B cell (primary cell): ENCODE data around the gene IGFL2. TPM values are rescaled to one million over a fixed set of nuclear protein-coding genes. Genes with fewer than 3 reads are reported as not detected.
"Not testable (repeated sequence)": the region's sequence is repeated elsewhere in the genome, so short reads cannot be mapped to it uniquely, and the experiment has no call there.

Experiments
- ATAC-seq: fragments of 200-7000 bp; cut with Tn5 transposase; one replicate; pipeline ENCODE4 v1.10.0; 2021; ENCODE audit warnings: low read depth, mild to moderate bottlenecking, moderate number of reproducible peaks, moderate library complexity
- CTCF ChIA-PET: fragments of 350-600 bp; sonication (Branson Sonifier 250); formaldehyde crosslinking; loops from one replicate; lab custom pipeline; 2021; ENCODE audit warnings: antibody characterized with exemption, inconsistent platforms; lab: Charles Lee
- POLR2A ChIA-PET: fragments of 350-600 bp; sonication (Branson Sonifier 250); formaldehyde crosslinking; loops from one replicate; lab custom pipeline; 2021; ENCODE audit warnings: antibody characterized with exemption; lab: Charles Lee
- DNase-seq: peaks from one replicate; pipeline ENCODE4 v3.0.0; 2013
- H2AFZ ChIP-seq: 2 replicates; pipeline ENCODE4 v1.6.1; 2012; ENCODE audit warnings: mild to moderate bottlenecking, low read depth, low read length; ENCODE audit not compliant: insufficient read depth, poor library complexity, severe bottlenecking
- H3K27ac ChIP-seq, 2 donors: 1 replicate in 1 of 2; 2 replicates in 1 of 2; pipeline ENCODE4 v1.5.1; 2012 to 2013; ENCODE audit warnings: low read length in 2 of 2, mild to moderate bottlenecking in 2 of 2, moderate library complexity in 1 of 2
- H3K27me3 ChIP-seq, 4 experiments: fragments of 200-600 bp in 1 of 4; sonication (generic) in 1 of 4; replicated peaks in 1 of 4; 1 replicate in 2 of 4; 2 replicates in 2 of 4; pipeline versions ENCODE4 v1.6.1 to v1.7.0; 2013 to 2016; ENCODE audit warnings: low read length in 3 of 4, mild to moderate bottlenecking in 2 of 4, mixed read lengths in 1 of 4, moderate library complexity in 1 of 4; ENCODE audit not compliant: insufficient read depth in 4 of 4, control insufficient read depth in 3 of 4; ENCODE audit errors: control extremely low read depth in 1 of 4
- H3K36me3 ChIP-seq, 2 experiments: replicated peaks in 1 of 2; 1 replicate in 1 of 2; 2 replicates in 1 of 2; pipeline versions ENCODE4 v1.6.1 to v1.7.1; 2013; ENCODE audit warnings: low read length in 1 of 2; ENCODE audit not compliant: insufficient read depth in 2 of 2, control insufficient read depth in 1 of 2; ENCODE audit errors: control extremely low read depth in 1 of 2, extremely low read depth in 1 of 2
- H3K4me1 ChIP-seq, 2 donors: fragments of 200-600 bp in 1 of 2; sonication (generic) in 1 of 2; 1 replicate in 1 of 2; 2 replicates in 1 of 2; pipeline versions ENCODE4 v1.5.1 to v1.6.1; 2013 to 2017; ENCODE audit warnings: low read length in 2 of 2; ENCODE audit not compliant: control insufficient read depth in 2 of 2, insufficient read depth in 2 of 2
- H3K4me2 ChIP-seq: replicated peaks from 2 replicates; pipeline ENCODE3; 2012; ENCODE audit warnings: mild to moderate bottlenecking, low read depth, low read length; ENCODE audit not compliant: poor library complexity, severe bottlenecking
- H3K4me3 ChIP-seq, 5 experiments: fragments of 200-600 bp in 1 of 5; sonication (generic) in 1 of 5; 1 replicate in 3 of 5; 2 replicates in 2 of 5; pipeline versions ENCODE4 v1.5.1 to v1.7.0; 2011 to 2016; ENCODE audit warnings: low read length in 4 of 5, mild to moderate bottlenecking in 4 of 5, low read depth in 2 of 5, control low read depth in 1 of 5, moderate library complexity in 1 of 5; ENCODE audit not compliant: insufficient read depth in 1 of 5; ENCODE audit errors: control extremely low read depth in 1 of 5, extremely low read depth in 1 of 5
- H3K79me2 ChIP-seq: fragments of 200-600 bp; sonication (generic); one replicate; pipeline ENCODE4 v1.6.0; 2016; ENCODE audit warnings: low read length; ENCODE audit not compliant: control insufficient read depth, insufficient read depth
- H3K9ac ChIP-seq: fragments of 200-600 bp; sonication (generic); 2 replicates; pipeline ENCODE4 v1.6.1; 2017; ENCODE audit warnings: mild to moderate bottlenecking, low read length, moderate library complexity
- H3K9me3 ChIP-seq, 3 donors: one replicate each; pipeline versions ENCODE4 v1.6.1 to v1.7.1; 2013; ENCODE audit warnings: low read length in 2 of 3; ENCODE audit not compliant: control insufficient read depth in 2 of 3, insufficient read depth in 1 of 3; ENCODE audit errors: control extremely low read depth in 1 of 3
- H4K20me1 ChIP-seq: 2 replicates; pipeline ENCODE4 v1.6.0; 2012; ENCODE audit warnings: mild to moderate bottlenecking, low read length; ENCODE audit not compliant: insufficient read depth, control insufficient read depth, poor library complexity, severe bottlenecking
- H3K27ac Mint-ChIP-seq: one replicate; pipeline ENCODE4 v1.8.0; 2021; ENCODE audit warnings: mixed read lengths
- H3K27me3 Mint-ChIP-seq: one replicate; pipeline ENCODE4 v1.8.0; 2021; ENCODE audit warnings: mixed read lengths
- H3K4me1 Mint-ChIP-seq: one replicate; pipeline ENCODE4 v1.8.0; 2021; ENCODE audit warnings: mixed read lengths
- H3K4me3 Mint-ChIP-seq: one replicate; pipeline ENCODE4 v1.8.0; 2021; ENCODE audit warnings: mixed read lengths
- H3K9me3 Mint-ChIP-seq: one replicate; pipeline ENCODE4 v1.8.0; 2022; ENCODE audit warnings: mixed read lengths; ENCODE audit not compliant: insufficient read depth
- EZH2 ChIP-seq: IDR thresholded peaks from 2 replicates; pipeline ENCODE4 v1.6.1; 2012; ENCODE audit warnings: borderline replicate concordance, low read depth, mild to moderate bottlenecking, moderate library complexity, low read length; ENCODE audit not compliant: insufficient read depth, poor library complexity, severe bottlenecking
- WGBS: methylation state at CpG from one replicate; pipeline ENCODE4 v1.1.5; 2013; ENCODE audit warnings: missing lambda C conversion rate; ENCODE audit not compliant: insufficient coverage; 5-methylcytosine and 5-hydroxymethylcytosine counted together
- intact Hi-C: fragments of 100-400 bp; cut with micrococcal nuclease; formaldehyde crosslinking; loops from one replicate; pipeline ENCODE4 v1.10.0; 2022
- polyA plus RNA-seq: library from polyadenylated mRNA; depleted of rRNA; stranded (reverse); fragments of >200 nt; gene quantifications from 2 replicates; pipeline ENCODE4 v1.2.3, GENCODE V29; 2012
- total RNA-seq, 2 donors: library from RNA; stranded (reverse); fragments of 120-200 nt in 1 of 2; gene quantifications; 1 replicate in 1 of 2; 2 replicates in 1 of 2; pipeline versions ENCODE4 v1.2.3 to v1.2.4, GENCODE V29; 2013 to 2022
- TF ChIP-seq, protein P1 (sequence below): fragments of 200-600 bp; IDR thresholded peaks from one replicate; pipeline ENCODE4 v1.8.0; 2022; ENCODE audit warnings: antibody characterized with exemption, mild to moderate bottlenecking

IGFL2 gene
- total and polyA plus RNA-seq, 2 donors (not counting 1 experiment from before 2014, with no cell fraction given): not detected

DNA sequence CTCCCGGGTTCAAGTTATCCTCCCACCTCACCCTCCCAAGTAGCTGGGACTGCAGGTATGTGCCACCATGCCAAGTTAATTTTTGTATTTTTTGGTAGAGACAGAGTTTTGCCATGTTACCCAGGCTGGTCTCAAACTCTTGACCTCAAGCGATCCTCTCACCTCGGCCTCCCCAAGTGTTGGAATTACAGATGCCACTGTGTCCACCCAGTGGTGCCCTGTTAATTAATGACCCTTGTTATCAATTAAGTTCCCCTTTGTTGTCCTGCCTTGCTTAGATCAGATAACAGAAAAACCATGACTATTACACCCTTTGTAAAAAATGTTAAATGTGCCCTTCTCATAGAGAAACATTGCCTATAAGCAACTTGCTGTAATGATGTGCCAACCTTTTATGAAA is 47.1 kb downstream of the IGFL2 start:
- intact Hi-C loops: no loop called here
- POLR2A ChIA-PET: no interaction called here

DNA sequence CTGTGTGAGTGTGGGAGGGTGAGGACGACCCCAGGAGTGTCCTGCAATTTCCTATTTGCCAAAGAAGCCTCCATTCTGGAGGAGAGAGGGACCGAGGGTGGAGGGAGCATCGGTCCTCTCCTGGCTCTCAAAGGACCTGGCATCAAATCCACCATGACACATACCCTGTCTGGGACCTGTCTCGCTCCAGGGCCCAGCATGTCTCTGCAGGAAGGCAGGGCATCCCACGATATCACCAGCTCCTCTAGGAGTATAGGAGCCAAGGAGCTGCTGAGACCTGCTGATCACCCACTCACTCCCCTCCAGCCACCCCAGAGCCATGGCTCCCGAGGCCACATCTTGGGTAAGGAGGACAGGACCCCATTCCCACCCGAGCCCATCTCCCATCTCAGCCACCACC is 47.9 kb downstream of the IGFL2 start:
- H3K4me1 ChIP-seq, POLR2A ChIA-PET, H3K4me1 Mint-ChIP-seq, H3K9me3 ChIP-seq, H3K4me3 ChIP-seq, H3K27ac Mint-ChIP-seq, ATAC-seq, intact Hi-C loops, H3K9ac ChIP-seq, H2AFZ ChIP-seq, H3K79me2 ChIP-seq, H3K4me3 Mint-ChIP-seq, H3K27ac ChIP-seq, CTCF ChIA-PET, H3K4me2 ChIP-seq, H4K20me1 ChIP-seq, DNase-seq, H3K36me3 ChIP-seq, H3K9me3 Mint-ChIP-seq: not testable (repeated sequence)
- 78% methylated on average over 5 of the region's 7 CpGs for WGBS
- peaks cover 0 to 10% (median 0%) of the 10 kb centered on the region in 4 experiments for H3K27me3 ChIP-seq
- H3K27me3 Mint-ChIP-seq: peaks cover 54% of the 10 kb centered on the region

More for the DNA sequence above, 47.1 kb downstream of the IGFL2 start:
- ATAC-seq (no peak), DNase-seq (no peak)
- 100% methylated on average over 2 of the region's 3 CpGs for WGBS
- peaks cover 0 to 17% (median 2%) of the 10 kb centered on the region in 4 experiments for H3K27me3 ChIP-seq
- no peak overlapping the region for H3K4me3 Mint-ChIP-seq
- H3K4me1 ChIP-seq: no peaks in the 10 kb centered on the region
- CTCF ChIA-PET: interaction anchor here (0.6 kb wide), 1 partner anchor 839 kb away, joined by 3 read pairs; no protein-coding TSS in a partner anchor
- H3K9ac ChIP-seq: no peak overlapping the region
- H3K36me3 ChIP-seq: no peaks in the 10 kb centered on the region
- no peak overlapping the region for H2AFZ ChIP-seq
- TF ChIP-seq, protein P1, sequence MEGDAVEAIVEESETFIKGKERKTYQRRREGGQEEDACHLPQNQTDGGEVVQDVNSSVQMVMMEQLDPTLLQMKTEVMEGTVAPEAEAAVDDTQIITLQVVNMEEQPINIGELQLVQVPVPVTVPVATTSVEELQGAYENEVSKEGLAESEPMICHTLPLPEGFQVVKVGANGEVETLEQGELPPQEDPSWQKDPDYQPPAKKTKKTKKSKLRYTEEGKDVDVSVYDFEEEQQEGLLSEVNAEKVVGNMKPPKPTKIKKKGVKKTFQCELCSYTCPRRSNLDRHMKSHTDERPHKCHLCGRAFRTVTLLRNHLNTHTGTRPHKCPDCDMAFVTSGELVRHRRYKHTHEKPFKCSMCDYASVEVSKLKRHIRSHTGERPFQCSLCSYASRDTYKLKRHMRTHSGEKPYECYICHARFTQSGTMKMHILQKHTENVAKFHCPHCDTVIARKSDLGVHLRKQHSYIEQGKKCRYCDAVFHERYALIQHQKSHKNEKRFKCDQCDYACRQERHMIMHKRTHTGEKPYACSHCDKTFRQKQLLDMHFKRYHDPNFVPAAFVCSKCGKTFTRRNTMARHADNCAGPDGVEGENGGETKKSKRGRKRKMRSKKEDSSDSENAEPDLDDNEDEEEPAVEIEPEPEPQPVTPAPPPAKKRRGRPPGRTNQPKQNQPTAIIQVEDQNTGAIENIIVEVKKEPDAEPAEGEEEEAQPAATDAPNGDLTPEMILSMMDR: no peak
- TF ChIP-seq EZH2: no peak
- no peaks in the 10 kb centered on the region for H3K4me1 Mint-ChIP-seq
- no peaks in the 10 kb centered on the region for H3K79me2 ChIP-seq
- no peak overlapping the region for H3K27ac ChIP-seq
- H4K20me1 ChIP-seq: no peaks in the 10 kb centered on the region
- no peak overlapping the region for H3K4me3 ChIP-seq
- no peak overlapping the region for H3K27ac Mint-ChIP-seq
- H3K9me3 ChIP-seq: no peaks in the 10 kb centered on the region
- H3K4me2 ChIP-seq: no peak overlapping the region
- no peaks in the 10 kb centered on the region for H3K9me3 Mint-ChIP-seq
- H3K27me3 Mint-ChIP-seq: peaks cover 59% of the 10 kb centered on the region
